GM23338 (cell line): ENCODE measurements around the gene PFDN4. TPM values are rescaled to one million over a fixed set of nuclear protein-coding genes. Genes with fewer than 3 reads are reported as not detected.
A peak's percentile ranks its signal among the peaks of the same experiment; 100 is the strongest.

Source experiments
- ATAC-seq: fragments of 200-7000 bp; cut with Tn5 transposase; 3 replicates; pipeline ENCODE4 v1.9.1; 2020
- DNase-seq: peaks from one replicate; pipeline ENCODE4 v3.0.0-alpha.2; 2015; ENCODE audit warnings: low spot score
- H2AFZ ChIP-seq: fragments of 200-600 bp; sonication (generic); 2 replicates; pipeline ENCODE4 v1.8.0; 2016; ENCODE audit warnings: antibody characterized with exemption, mild to moderate bottlenecking, moderate library complexity
- H3F3A ChIP-seq: fragments of 200-600 bp; sonication (generic); replicated peaks from 2 replicates; pipeline ENCODE4 v1.8.0; 2017; ENCODE audit warnings: antibody characterized with exemption, mixed run types, low read depth
- H3K27ac ChIP-seq: fragments of 200-600 bp; sonication (generic); 2 replicates; pipeline ENCODE4 v1.6.1; 2016; ENCODE audit warnings: low read depth
- H3K27me3 ChIP-seq: fragments of 200-600 bp; sonication (generic); 2 replicates; pipeline ENCODE4 v1.8.0; 2016; ENCODE audit warnings: mild to moderate bottlenecking, mixed run types, moderate library complexity; ENCODE audit not compliant: insufficient read depth
- H3K36me3 ChIP-seq: fragments of 200-600 bp; sonication (generic); 2 replicates; pipeline ENCODE4 v1.8.0; 2016; ENCODE audit warnings: mild to moderate bottlenecking; ENCODE audit not compliant: insufficient read depth
- H3K4me1 ChIP-seq: fragments of 200-600 bp; sonication (generic); 2 replicates; pipeline ENCODE4 v1.8.0; 2016; ENCODE audit warnings: mild to moderate bottlenecking, moderate library complexity; ENCODE audit not compliant: insufficient read depth
- H3K4me2 ChIP-seq: fragments of 200-600 bp; sonication (generic); 2 replicates; pipeline ENCODE4 v1.7.1; 2017; ENCODE audit warnings: mixed run types
- H3K4me3 ChIP-seq: fragments of 200-600 bp; sonication (generic); 2 replicates; pipeline ENCODE4 v1.6.1; 2016; ENCODE audit warnings: mixed run types
- H3K79me2 ChIP-seq: fragments of 200-600 bp; sonication (generic); replicated peaks from 2 replicates; pipeline ENCODE4 v1.8.0; 2017; ENCODE audit warnings: mild to moderate bottlenecking; ENCODE audit not compliant: insufficient read depth
- H3K9me2 ChIP-seq: fragments of 200-600 bp; sonication (generic); 2 replicates; pipeline ENCODE4 v1.8.0; 2017; ENCODE audit not compliant: insufficient read depth
- H4K20me1 ChIP-seq: fragments of 200-600 bp; sonication (generic); replicated peaks from 2 replicates; pipeline ENCODE4 v1.8.0; 2017; ENCODE audit warnings: mild to moderate bottlenecking; ENCODE audit not compliant: insufficient read depth
- H3K27ac Mint-ChIP-seq: 2 replicates; pipeline ENCODE4 v1.8.0; 2020; ENCODE audit warnings: inconsistent platforms, mild to moderate bottlenecking, moderate library complexity, mixed read lengths
- H3K27me3 Mint-ChIP-seq: 3 replicates; pipeline ENCODE4 v1.8.0; 2022; ENCODE audit warnings: low read depth, mild to moderate bottlenecking, moderate library complexity, mixed read lengths, inconsistent platforms; ENCODE audit not compliant: insufficient read depth, poor library complexity
- H3K36me3 Mint-ChIP-seq: 3 replicates; pipeline ENCODE4 v1.8.0; 2021; ENCODE audit warnings: low read depth, mild to moderate bottlenecking, inconsistent platforms, moderate library complexity, mixed read lengths
- H3K4me1 Mint-ChIP-seq: 3 replicates; pipeline ENCODE4 v1.8.0; 2020; ENCODE audit warnings: mild to moderate bottlenecking, inconsistent platforms, mixed read lengths
- H3K4me3 Mint-ChIP-seq: 3 replicates; pipeline ENCODE4 v1.8.0; 2021; ENCODE audit warnings: moderate library complexity, mild to moderate bottlenecking, inconsistent platforms, mixed read lengths
- H3K9me3 Mint-ChIP-seq: 3 replicates; pipeline ENCODE4 v1.8.0; 2020; ENCODE audit warnings: moderate library complexity, mild to moderate bottlenecking, inconsistent platforms, mixed read lengths
- EZH2 ChIP-seq: fragments of 200-600 bp; sonication (generic); IDR thresholded peaks from one replicate; pipeline ENCODE4 v1.8.0; 2017; ENCODE audit warnings: antibody characterized with exemption, mild to moderate bottlenecking, low read depth; ENCODE audit not compliant: unreplicated experiment
- EZH2phosphoT487 ChIP-seq: fragments of 200-600 bp; sonication (generic); IDR thresholded peaks from one replicate; pipeline ENCODE4 v1.8.1; 2018; ENCODE audit warnings: antibody characterized with exemption; ENCODE audit not compliant: unreplicated experiment
- NANOG ChIP-seq: IDR thresholded peaks from 2 replicates; pipeline ENCODE4 v1.6.1; 2016; ENCODE audit warnings: antibody characterized with exemption, borderline replicate concordance
- polyA plus RNA-seq: library from polyadenylated mRNA; unstranded; fragments of >200 nt; fragmentation: Nextera tagmentation; extraction: Ambion mirVana; gene quantifications from 2 replicates; pipeline ENCODE4 v1.2.1, GENCODE V29; 2016
- total RNA-seq: library from RNA; depleted of rRNA; stranded (reverse); fragments of >200 nt; shearing (Covaris generic); gene quantifications from 2 replicates; pipeline ENCODE4 v1.2.3, GENCODE V29; 2014
- TF ChIP-seq, protein P1 (sequence below), 2 experiments: fragments of 200-600 bp in 1 of 2; sonication (generic) in 1 of 2; conservative IDR thresholded peaks; 2 replicates each; pipeline versions ENCODE4 v1.5.1 to v1.6.1; 2016 to 2017; ENCODE audit warnings: antibody characterized with exemption in 2 of 2, low read depth in 2 of 2, mild to moderate bottlenecking in 2 of 2, moderate library complexity in 1 of 2

PFDN4 gene
- total and polyA plus RNA-seq, 2 experiments from 2014 or later: 105 to 477 TPM

DNA sequence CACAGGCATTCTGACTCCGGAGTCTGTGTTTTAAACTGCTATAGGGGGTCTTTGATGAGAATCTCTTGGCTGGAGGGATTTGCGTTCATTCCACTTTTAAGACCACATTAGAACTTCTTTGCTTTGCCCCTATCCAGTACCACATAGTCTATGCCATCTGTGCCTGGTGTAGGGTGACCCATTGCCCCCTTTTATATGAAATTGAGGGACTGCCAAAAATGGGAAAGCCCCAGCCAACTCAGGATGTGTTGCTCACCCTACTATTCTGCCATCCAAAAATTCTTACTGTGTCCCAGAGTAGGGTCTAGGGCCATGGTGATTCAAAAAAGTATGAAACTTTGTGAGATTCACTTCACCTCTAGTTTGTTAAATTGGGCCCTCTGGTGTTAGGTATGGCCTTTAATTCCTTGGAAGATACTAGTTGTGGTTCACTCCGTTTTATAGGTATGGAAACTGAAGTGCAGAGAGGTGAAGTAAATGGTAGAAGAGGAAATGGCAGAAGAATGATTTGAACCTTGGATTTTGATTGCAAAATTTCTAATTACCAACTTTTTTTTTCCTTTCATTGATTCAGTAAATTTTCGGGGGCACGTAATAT lies 1.4 kb downstream of the PFDN4 start:
- no peak overlapping the region for H2AFZ ChIP-seq
- no peak overlapping the region for H3K27ac ChIP-seq
- Mint-ChIP-seq H3K36me3 (peaks cover 12% of the 10 kb centered on the region; the same call in 2 of the 3 replicates), H3K9me3 (no peaks in the 10 kb centered on the region), H3K4me3 (peak overlapping the region; percentile 88), H3K27me3 (peaks cover 4% of the 10 kb centered on the region), H3K27ac (peak overlapping the region; percentile 84; the same call in 1 of the 2 replicates), H3K4me1 (peaks cover 14% of the 10 kb centered on the region)
- TF ChIP-seq EZH2: no peak
- TF ChIP-seq, protein P1, sequence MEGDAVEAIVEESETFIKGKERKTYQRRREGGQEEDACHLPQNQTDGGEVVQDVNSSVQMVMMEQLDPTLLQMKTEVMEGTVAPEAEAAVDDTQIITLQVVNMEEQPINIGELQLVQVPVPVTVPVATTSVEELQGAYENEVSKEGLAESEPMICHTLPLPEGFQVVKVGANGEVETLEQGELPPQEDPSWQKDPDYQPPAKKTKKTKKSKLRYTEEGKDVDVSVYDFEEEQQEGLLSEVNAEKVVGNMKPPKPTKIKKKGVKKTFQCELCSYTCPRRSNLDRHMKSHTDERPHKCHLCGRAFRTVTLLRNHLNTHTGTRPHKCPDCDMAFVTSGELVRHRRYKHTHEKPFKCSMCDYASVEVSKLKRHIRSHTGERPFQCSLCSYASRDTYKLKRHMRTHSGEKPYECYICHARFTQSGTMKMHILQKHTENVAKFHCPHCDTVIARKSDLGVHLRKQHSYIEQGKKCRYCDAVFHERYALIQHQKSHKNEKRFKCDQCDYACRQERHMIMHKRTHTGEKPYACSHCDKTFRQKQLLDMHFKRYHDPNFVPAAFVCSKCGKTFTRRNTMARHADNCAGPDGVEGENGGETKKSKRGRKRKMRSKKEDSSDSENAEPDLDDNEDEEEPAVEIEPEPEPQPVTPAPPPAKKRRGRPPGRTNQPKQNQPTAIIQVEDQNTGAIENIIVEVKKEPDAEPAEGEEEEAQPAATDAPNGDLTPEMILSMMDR (conservative IDR thresholded peaks at IDR 0.05; ENCODE audit: low read depth in 2 of 2): 0 out of 4 replicates have a peak, but pooled peaks of 1 of the 2 experiments have one; percentile 5
- peak overlapping the region; percentile 99 for H3K4me2 ChIP-seq
- H3K4me1 ChIP-seq: no peaks in the 10 kb centered on the region; the same call in 1 of the 2 replicates
- H3F3A ChIP-seq: no peaks in the 10 kb centered on the region
- ATAC-seq: no peak
- peaks cover 4% of the 10 kb centered on the region; the same call in 1 of the 2 replicates for H3K36me3 ChIP-seq
- H3K27me3 ChIP-seq: no peaks in the 10 kb centered on the region
- no peak for DNase-seq
- H3K9me2 ChIP-seq: no peaks in the 10 kb centered on the region
- peak overlapping the region; percentile 96 for H3K4me3 ChIP-seq
- peaks cover 24% of the 10 kb centered on the region for H4K20me1 ChIP-seq
- peaks cover 62% of the 10 kb centered on the region for H3K79me2 ChIP-seq

DNA sequence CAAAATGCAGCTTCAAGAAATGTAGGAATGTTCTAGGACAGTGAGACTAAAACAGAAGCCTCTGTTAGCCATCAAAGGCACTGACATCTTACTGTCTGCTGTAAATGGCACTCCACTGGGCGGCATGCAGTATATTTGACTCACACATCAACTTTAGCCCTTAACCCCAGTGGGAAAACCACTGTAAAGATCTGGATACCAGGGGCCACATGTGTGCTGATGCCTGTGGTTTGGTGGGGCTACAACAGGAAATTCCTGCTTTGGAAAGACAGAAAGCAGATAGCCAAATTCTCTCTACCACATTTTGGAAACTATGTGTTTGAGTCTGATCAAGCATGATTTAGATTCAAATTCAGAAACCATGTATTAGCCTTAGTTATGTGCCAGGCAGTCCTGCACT lies 4.3 kb downstream of the PFDN4 start:
- no peak overlapping the region for H3K27ac Mint-ChIP-seq
- no peak overlapping the region for H3K4me3 Mint-ChIP-seq
- TF ChIP-seq EZH2phosphoT487 (no peak), NANOG (no peak)
- TF ChIP-seq, protein P1 (conservative IDR thresholded peaks at IDR 0.05; ENCODE audit: low read depth in 2 of 2): no peak
- H2AFZ ChIP-seq: no peak overlapping the region
- peaks cover 16% of the 10 kb centered on the region for H3K4me1 Mint-ChIP-seq
- no peaks in the 10 kb centered on the region for H3K9me2 ChIP-seq
- H3K79me2 ChIP-seq: peaks cover 87% of the 10 kb centered on the region
- H3K36me3 ChIP-seq: peaks cover 20% of the 10 kb centered on the region; the same call in 1 of the 2 replicates
- no peak overlapping the region for H3K4me3 ChIP-seq
- ATAC-seq (no peak), DNase-seq (no peak)
- H3K4me2 ChIP-seq: no peak overlapping the region
- no peaks in the 10 kb centered on the region for H3K27me3 ChIP-seq
- H3K27ac ChIP-seq: peak overlapping the region; percentile 10; the same call in 1 of the 2 replicates
- H3K9me3 Mint-ChIP-seq: no peaks in the 10 kb centered on the region
- H3K27me3 Mint-ChIP-seq: peaks cover 2% of the 10 kb centered on the region
- H3K36me3 Mint-ChIP-seq: peaks cover 39% of the 10 kb centered on the region
- no peaks in the 10 kb centered on the region for H3F3A ChIP-seq
- peaks cover 36% of the 10 kb centered on the region for H4K20me1 ChIP-seq
- no peaks in the 10 kb centered on the region; the same call in 1 of the 2 replicates for H3K4me1 ChIP-seq
